ENCODE data around the gene ERP27.

Gene ERP27

GRCh38 chr12:14878488-14878887 is 59.8 kb downstream of the ERP27 start:
- Histone ChIP-seq H2AK5ac (ENCODE audit: low read length, severe bottlenecking) (no peak overlapping the region), H2BK15ac (ENCODE audit: low read depth, poor library complexity, severe bottlenecking) (no peak overlapping the region), H3K18ac (ENCODE audit: low read depth in 1 of 2, low read length in 2 of 2) (no peak overlapping the region), H2BK120ac (ENCODE audit: low read depth, low read length) (no peak overlapping the region), H3K9me3 (ENCODE audit: control insufficient read depth, low read length) (no peaks in the 10 kb centered on the region), H3K4ac (ENCODE audit: low read depth in 1 of 2, low read length in 2 of 2) (no peak overlapping the region), H2AFZ (ENCODE audit: low read depth, low read length) (no peak overlapping the region), H3K27me3 (ENCODE audit: control insufficient read depth in 1 of 2, insufficient read depth in 1 of 2, low read length in 2 of 2) (no peaks in the 10 kb centered on the region), H2BK5ac (ENCODE audit: low read depth, low read length, poor library complexity, severe bottlenecking) (no peak overlapping the region), H3K9ac (ENCODE audit: low read length) (no peak overlapping the region), H3K27ac (ENCODE audit: low read length, poor library complexity, severe bottlenecking) (no peak overlapping the region), H3K23ac (ENCODE audit: low read length in 2 of 2) (no peak overlapping the region), H4K91ac (ENCODE audit: low read length) (no peak overlapping the region), H2BK12ac (ENCODE audit: low read length in 2 of 2) (no peak overlapping the region), H3K4me3 (ENCODE audit: insufficient read depth in 1 of 2, low read depth in 1 of 2, low read length in 2 of 2) (no peak overlapping the region), H3K14ac (ENCODE audit: low read length in 2 of 2) (no peak overlapping the region), H3K36me3 (ENCODE audit: control insufficient read depth in 1 of 2, insufficient read depth in 2 of 2, low read depth in 1 of 2, low read length in 2 of 2) (no peaks in the 10 kb centered on the region), H4K8ac (ENCODE audit: low read length) (no peak overlapping the region), H3K79me1 (replicated peaks; ENCODE audit: low read length, poor library complexity, severe bottlenecking) (no peaks in the 10 kb centered on the region), H3K4me2 (ENCODE audit: low read length, poor library complexity, severe bottlenecking) (no peak overlapping the region), H3K4me1 (ENCODE audit: control insufficient read depth, insufficient read depth, low read depth, low read length) (no peaks in the 10 kb centered on the region)
- no CpG with 5 or more reads among the region's 1 CpG for WGBS
- DNase-seq: no peak

- no peak for DNase-seq
- H3K9me3 ChIP-seq (ENCODE audit: control insufficient read depth, low read length): no peaks in the 10 kb centered on the region
- no peak overlapping the region for H2AK5ac ChIP-seq (ENCODE audit: low read length, severe bottlenecking)
- WGBS: no CpG with 5 or more reads among the region's 2 CpGs
- no peak overlapping the region for H3K9ac ChIP-seq (ENCODE audit: low read length)
- no peak overlapping the region for H2BK5ac ChIP-seq (ENCODE audit: low read depth, low read length, poor library complexity, severe bottlenecking)
- H2BK12ac ChIP-seq (ENCODE audit: low read length in 2 of 2): no peak overlapping the region
- H4K91ac ChIP-seq (ENCODE audit: low read length): no peak overlapping the region
- H3K23ac ChIP-seq (ENCODE audit: low read length in 2 of 2): no peak overlapping the region
- H3K4me2 ChIP-seq (ENCODE audit: low read length, poor library complexity, severe bottlenecking): no peak overlapping the region
- H2BK120ac ChIP-seq (ENCODE audit: low read depth, low read length): no peak overlapping the region
- no peaks in the 10 kb centered on the region for H3K79me1 ChIP-seq (replicated peaks; ENCODE audit: low read length, poor library complexity, severe bottlenecking)
- no peak overlapping the region for H3K4ac ChIP-seq (ENCODE audit: low read depth in 1 of 2, low read length in 2 of 2)
- H2BK15ac ChIP-seq (ENCODE audit: low read depth, poor library complexity, severe bottlenecking): no peak overlapping the region
- H3K14ac ChIP-seq (ENCODE audit: low read length in 2 of 2): no peak overlapping the region
- H3K18ac ChIP-seq (ENCODE audit: low read depth in 1 of 2, low read length in 2 of 2): no peak overlapping the region
- no peaks in the 10 kb centered on the region for H3K36me3 ChIP-seq (ENCODE audit: control insufficient read depth in 1 of 2, insufficient read depth in 2 of 2, low read depth in 1 of 2, low read length in 2 of 2)
- H4K8ac ChIP-seq (ENCODE audit: low read length): no peak overlapping the region
- no peaks in the 10 kb centered on the region for H3K27me3 ChIP-seq (ENCODE audit: control insufficient read depth in 1 of 2, insufficient read depth in 1 of 2, low read length in 2 of 2)
- no peaks in the 10 kb centered on the region for H3K4me1 ChIP-seq (ENCODE audit: control insufficient read depth, insufficient read depth, low read depth, low read length)
- H2AFZ ChIP-seq (ENCODE audit: low read depth, low read length): no peak overlapping the region
- H3K4me3 ChIP-seq (ENCODE audit: insufficient read depth in 1 of 2, low read depth in 1 of 2, low read length in 2 of 2): no peak overlapping the region
- no peak overlapping the region for H3K27ac ChIP-seq (ENCODE audit: low read length, poor library complexity, severe bottlenecking)
Measured at GRCh38 chr12:14876833-14877232, 61.5 kb downstream of the ERP27 start.

- no peak overlapping the region for H3K18ac ChIP-seq (ENCODE audit: low read depth in 1 of 2, low read length in 2 of 2)
- no peaks in the 10 kb centered on the region for H3K36me3 ChIP-seq (ENCODE audit: control insufficient read depth in 1 of 2, insufficient read depth in 2 of 2, low read depth in 1 of 2, low read length in 2 of 2)
- H3K4me2 ChIP-seq (ENCODE audit: low read length, poor library complexity, severe bottlenecking): no peak overlapping the region
- H3K23ac ChIP-seq (ENCODE audit: low read length in 2 of 2): no peak overlapping the region
- no peaks in the 10 kb centered on the region for H3K79me1 ChIP-seq (replicated peaks; ENCODE audit: low read length, poor library complexity, severe bottlenecking)
- no peak overlapping the region for H2BK15ac ChIP-seq (ENCODE audit: low read depth, poor library complexity, severe bottlenecking)
- no peak overlapping the region for H2BK120ac ChIP-seq (ENCODE audit: low read depth, low read length)
- H3K4me3 ChIP-seq (ENCODE audit: insufficient read depth in 1 of 2, low read depth in 1 of 2, low read length in 2 of 2): no peak overlapping the region
- no peak overlapping the region for H3K14ac ChIP-seq (ENCODE audit: low read length in 2 of 2)
- H3K9me3 ChIP-seq (ENCODE audit: control insufficient read depth, low read length): no peaks in the 10 kb centered on the region
- no peak overlapping the region for H3K4ac ChIP-seq (ENCODE audit: low read depth in 1 of 2, low read length in 2 of 2)
- H2AFZ ChIP-seq (ENCODE audit: low read depth, low read length): no peak overlapping the region
- WGBS: 50% methylated on average over 2 of the region's 3 CpGs
- no peak overlapping the region for H2BK5ac ChIP-seq (ENCODE audit: low read depth, low read length, poor library complexity, severe bottlenecking)
- no peak overlapping the region for H4K91ac ChIP-seq (ENCODE audit: low read length)
- DNase-seq: no peak
- H3K9ac ChIP-seq (ENCODE audit: low read length): no peak overlapping the region
- no peak overlapping the region for H2AK5ac ChIP-seq (ENCODE audit: low read length, severe bottlenecking)
- H3K27me3 ChIP-seq (ENCODE audit: control insufficient read depth in 1 of 2, insufficient read depth in 1 of 2, low read length in 2 of 2): no peaks in the 10 kb centered on the region
- no peak overlapping the region for H3K27ac ChIP-seq (ENCODE audit: low read length, poor library complexity, severe bottlenecking)
- no peaks in the 10 kb centered on the region for H3K4me1 ChIP-seq (ENCODE audit: control insufficient read depth, insufficient read depth, low read depth, low read length)
- no peak overlapping the region for H2BK12ac ChIP-seq (ENCODE audit: low read length in 2 of 2)
- H4K8ac ChIP-seq (ENCODE audit: low read length): no peak overlapping the region
Measured at GRCh38 chr12:14874882-14875281, 63.5 kb downstream of the ERP27 start.

- Histone ChIP-seq H4K91ac (ENCODE audit: low read length) (no peak overlapping the region), H2BK5ac (ENCODE audit: low read depth, low read length, poor library complexity, severe bottlenecking) (no peak overlapping the region), H2BK120ac (ENCODE audit: low read depth, low read length) (no peak overlapping the region), H2AFZ (ENCODE audit: low read depth, low read length) (no peak overlapping the region), H3K27me3 (ENCODE audit: control insufficient read depth in 1 of 2, insufficient read depth in 1 of 2, low read length in 2 of 2) (no peaks in the 10 kb centered on the region), H3K14ac (ENCODE audit: low read length in 2 of 2) (no peak overlapping the region), H3K36me3 (ENCODE audit: control insufficient read depth in 1 of 2, insufficient read depth in 2 of 2, low read depth in 1 of 2, low read length in 2 of 2) (no peaks in the 10 kb centered on the region), H3K4me1 (ENCODE audit: control insufficient read depth, insufficient read depth, low read depth, low read length) (no peaks in the 10 kb centered on the region), H2AK5ac (ENCODE audit: low read length, severe bottlenecking) (no peak overlapping the region), H2BK15ac (ENCODE audit: low read depth, poor library complexity, severe bottlenecking) (no peak overlapping the region), H3K4ac (ENCODE audit: low read depth in 1 of 2, low read length in 2 of 2) (no peak overlapping the region), H3K4me3 (ENCODE audit: insufficient read depth in 1 of 2, low read depth in 1 of 2, low read length in 2 of 2) (no peak overlapping the region), H3K79me1 (replicated peaks; ENCODE audit: low read length, poor library complexity, severe bottlenecking) (no peaks in the 10 kb centered on the region), H3K9ac (ENCODE audit: low read length) (no peak overlapping the region), H3K18ac (ENCODE audit: low read depth in 1 of 2, low read length in 2 of 2) (no peak overlapping the region), H2BK12ac (ENCODE audit: low read length in 2 of 2) (no peak overlapping the region), H3K9me3 (ENCODE audit: control insufficient read depth, low read length) (no peaks in the 10 kb centered on the region), H3K27ac (ENCODE audit: low read length, poor library complexity, severe bottlenecking) (no peak overlapping the region), H3K4me2 (ENCODE audit: low read length, poor library complexity, severe bottlenecking) (no peak overlapping the region), H3K23ac (ENCODE audit: low read length in 2 of 2) (no peak overlapping the region), H4K8ac (ENCODE audit: low read length) (no peak overlapping the region)
- 78% methylated on average over 1 of the region's 1 CpG for WGBS
- no peak for DNase-seq
Measured at GRCh38 chr12:14873440-14874185, 64.7 kb downstream of the ERP27 start.

All from mesenchymal stem cell (in vitro differentiated cells and primary cell).